GM12872 (cell line): Measurements from ENCODE around the gene POU4F3.

Source experiments
- TF ChIP-seq, protein P1 (sequence below): IDR thresholded peaks from 3 replicates; pipeline ENCODE4 v1.5.1; 2011; ENCODE audit warnings: low read depth, mild to moderate bottlenecking, low read length, moderate library complexity; ENCODE audit not compliant: insufficient read depth

The POU4F3 gene

DNA sequence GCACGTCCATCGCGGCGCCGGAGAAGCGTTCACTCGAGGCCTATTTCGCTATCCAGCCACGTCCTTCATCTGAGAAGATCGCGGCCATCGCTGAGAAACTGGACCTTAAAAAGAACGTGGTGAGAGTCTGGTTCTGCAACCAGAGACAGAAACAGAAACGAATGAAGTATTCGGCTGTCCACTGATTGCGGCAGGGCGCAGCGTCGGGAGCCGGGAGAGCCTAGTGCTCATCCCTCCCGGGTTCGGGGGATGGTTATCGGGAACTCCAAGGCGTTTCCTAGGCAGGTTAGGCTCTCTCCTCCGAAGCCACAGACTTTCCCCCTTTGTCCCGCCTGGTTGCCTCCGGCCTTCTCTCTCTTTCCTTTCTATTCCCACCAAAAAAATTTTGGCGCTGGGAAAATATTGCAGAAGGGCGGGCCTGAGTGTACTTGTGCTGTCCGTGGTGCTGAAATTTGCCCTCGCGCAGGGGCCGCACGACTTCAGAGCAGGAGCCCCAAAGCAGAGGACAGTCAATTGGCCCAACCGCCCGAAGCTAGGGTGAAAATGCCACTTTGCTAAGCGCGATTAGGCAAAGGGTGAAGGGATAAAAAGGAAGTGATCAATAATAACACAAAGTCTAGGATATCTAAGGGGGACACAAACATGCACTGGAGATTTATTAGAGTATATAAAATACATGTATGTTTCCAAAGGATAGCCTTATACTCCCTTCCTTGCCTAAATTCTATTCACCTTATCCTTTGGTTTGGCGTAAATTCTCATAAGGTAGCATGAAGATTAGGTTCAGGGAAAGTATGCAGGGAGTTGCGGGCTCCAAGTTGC lies 1.8 kb downstream of the POU4F3 start:
- TF ChIP-seq, protein P1, sequence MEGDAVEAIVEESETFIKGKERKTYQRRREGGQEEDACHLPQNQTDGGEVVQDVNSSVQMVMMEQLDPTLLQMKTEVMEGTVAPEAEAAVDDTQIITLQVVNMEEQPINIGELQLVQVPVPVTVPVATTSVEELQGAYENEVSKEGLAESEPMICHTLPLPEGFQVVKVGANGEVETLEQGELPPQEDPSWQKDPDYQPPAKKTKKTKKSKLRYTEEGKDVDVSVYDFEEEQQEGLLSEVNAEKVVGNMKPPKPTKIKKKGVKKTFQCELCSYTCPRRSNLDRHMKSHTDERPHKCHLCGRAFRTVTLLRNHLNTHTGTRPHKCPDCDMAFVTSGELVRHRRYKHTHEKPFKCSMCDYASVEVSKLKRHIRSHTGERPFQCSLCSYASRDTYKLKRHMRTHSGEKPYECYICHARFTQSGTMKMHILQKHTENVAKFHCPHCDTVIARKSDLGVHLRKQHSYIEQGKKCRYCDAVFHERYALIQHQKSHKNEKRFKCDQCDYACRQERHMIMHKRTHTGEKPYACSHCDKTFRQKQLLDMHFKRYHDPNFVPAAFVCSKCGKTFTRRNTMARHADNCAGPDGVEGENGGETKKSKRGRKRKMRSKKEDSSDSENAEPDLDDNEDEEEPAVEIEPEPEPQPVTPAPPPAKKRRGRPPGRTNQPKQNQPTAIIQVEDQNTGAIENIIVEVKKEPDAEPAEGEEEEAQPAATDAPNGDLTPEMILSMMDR, result no peak

DNA sequence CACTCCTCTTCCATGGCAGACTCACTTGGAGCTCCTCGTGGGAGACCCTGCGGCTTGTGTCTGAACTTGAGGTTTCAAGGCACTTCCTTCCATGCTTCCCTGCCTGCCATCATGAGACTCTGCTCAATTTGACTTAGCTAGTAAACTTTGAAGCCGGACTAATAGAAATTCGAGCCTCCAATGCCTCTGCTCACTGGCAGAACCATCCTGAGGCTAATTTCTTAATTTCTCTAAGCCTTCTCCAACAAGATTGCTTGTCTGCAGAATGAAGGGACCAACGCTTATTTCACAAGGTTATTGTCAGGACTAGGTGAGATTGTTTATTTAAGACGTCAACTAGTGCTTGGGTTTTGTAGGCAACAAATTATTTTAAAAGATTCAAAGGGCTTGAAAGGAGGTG lies 3.2 kb downstream of the POU4F3 start:
- TF ChIP-seq, protein P1, result no peak

DNA sequence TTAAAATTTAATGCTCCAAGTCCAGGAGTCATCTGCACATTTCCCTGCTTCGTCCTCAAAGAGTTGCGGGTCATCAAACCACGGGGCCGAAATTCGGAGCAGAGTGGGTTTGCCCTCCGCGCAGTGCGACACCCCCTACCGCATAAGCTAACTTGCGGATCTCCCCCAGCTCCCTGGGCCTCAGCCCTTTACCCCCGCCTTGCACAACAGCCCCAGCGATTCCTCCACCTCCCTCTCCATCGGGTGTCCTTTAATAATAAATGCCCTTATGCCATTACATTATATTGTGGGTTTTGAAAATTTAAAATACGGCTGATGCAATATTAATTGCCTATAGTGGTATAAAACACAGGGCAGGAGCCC lies 3.9 kb downstream of the POU4F3 start:
- TF ChIP-seq, protein P1, result no peak

DNA sequence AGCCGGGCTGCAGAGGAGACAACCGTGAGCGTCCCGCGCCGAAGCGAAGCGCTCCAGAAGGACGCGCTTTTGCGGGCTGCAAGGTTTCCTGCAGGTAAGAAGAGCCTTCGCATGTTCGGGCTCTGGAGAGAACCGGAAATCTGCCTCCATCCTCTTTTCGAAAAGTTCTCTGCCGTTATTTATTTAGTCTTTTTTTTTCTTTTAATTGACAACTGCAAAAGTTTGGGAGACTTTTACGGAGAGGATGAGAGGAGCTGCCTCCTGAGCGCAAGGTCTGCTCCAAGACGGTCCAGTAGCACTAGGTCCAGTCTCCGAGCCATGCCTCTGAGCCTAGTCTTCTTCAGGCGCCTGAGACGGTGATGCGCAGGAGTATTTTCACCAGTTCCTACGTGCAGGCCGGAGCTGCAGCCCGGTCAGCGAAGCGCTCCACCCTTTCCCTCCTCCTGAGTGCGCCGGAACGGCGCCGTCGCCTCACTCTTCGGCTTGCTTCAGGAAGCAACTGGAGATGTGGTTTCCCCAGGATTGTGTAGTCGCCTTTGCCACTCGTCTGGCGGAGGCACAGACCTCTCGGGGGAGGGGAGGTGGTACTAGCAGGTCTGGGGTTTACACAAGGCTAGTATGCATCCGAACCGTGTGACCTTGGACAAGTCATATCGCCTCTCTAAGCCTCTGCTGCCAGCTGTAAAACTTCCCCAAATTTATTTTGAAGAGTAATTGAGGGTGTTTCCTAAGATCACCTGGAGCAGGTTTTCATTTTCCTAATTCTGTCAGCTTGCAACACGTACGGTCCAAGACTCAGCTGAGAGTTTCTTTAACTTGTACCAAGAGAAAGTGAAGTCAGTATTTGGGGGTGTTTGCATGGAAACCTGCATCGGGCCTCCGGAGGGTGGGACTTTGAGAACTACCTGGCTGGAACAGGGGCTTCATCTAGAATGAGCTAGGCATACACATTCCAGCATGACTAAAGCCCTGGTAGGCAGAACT lies 4.5 kb downstream of the POU4F3 start:
- TF ChIP-seq, protein P1, result no peak

DNA sequence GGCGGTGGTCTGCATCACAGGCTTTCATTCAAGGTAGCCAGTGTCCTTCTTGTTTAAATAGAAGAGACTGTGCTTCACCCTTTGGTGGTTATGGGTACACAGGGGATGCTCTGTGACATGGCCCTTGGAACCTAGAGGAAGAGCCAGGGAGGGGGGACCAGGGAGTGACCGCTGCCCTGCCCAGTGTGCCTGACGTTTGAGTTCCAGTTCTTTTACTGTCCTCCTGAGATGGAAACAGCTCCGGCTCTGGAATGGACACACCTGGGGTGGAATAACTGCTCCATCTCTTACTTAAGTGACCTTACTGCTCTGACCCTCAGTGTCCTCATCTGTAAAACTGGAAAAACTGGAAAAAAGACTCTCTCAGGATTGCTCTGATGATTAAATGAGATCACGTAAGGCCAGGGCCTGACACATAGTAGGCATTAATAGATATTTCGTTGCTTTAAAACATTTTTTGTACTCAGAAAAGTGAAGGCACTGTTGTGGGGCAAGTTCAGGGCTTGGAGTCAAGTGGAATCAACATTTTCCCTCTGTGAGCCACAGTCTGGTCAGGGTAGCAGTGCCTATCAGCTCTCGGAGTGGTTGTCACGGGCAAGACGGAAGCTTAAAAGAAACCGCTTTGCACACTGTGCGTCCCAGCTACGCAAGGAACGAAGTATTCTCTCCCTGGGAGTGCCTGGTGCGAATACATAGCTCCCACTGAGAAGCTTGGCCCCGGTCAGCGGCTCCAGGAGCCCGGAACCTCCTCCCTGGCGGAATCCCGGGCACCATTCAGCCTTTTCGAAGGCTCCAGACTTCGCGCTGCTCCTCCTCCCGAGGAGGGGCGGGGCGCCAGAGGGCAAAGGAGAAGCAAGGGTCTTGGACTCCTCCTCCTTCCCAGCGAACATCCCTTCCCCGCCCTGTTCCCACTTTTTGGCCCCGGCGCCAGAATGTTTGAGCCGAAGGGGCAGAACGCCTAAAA lies 5.8 kb downstream of the POU4F3 start:
- TF ChIP-seq, protein P1, result no peak

DNA sequence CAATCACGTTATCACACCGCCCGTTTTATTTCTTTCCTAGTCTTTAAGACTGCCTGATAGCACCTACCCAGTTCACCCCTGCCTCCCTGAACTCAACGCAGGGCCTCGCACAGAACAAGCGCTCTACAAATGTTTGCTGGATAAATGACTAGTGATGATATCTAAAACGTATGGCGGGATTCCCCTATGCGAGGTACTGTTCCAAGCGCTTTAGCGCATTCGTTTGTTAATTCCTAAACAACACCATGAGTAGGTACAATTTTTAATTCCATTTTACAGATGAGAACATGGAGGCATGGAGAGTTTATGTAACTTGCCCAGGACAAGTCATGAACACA lies 6.6 kb downstream of the POU4F3 start:
- TF ChIP-seq, protein P1, result no peak
